ENCODE measurements around the gene TPK1.
A peak's percentile ranks its signal among the peaks of the same experiment; 100 is the strongest.

DNA sequence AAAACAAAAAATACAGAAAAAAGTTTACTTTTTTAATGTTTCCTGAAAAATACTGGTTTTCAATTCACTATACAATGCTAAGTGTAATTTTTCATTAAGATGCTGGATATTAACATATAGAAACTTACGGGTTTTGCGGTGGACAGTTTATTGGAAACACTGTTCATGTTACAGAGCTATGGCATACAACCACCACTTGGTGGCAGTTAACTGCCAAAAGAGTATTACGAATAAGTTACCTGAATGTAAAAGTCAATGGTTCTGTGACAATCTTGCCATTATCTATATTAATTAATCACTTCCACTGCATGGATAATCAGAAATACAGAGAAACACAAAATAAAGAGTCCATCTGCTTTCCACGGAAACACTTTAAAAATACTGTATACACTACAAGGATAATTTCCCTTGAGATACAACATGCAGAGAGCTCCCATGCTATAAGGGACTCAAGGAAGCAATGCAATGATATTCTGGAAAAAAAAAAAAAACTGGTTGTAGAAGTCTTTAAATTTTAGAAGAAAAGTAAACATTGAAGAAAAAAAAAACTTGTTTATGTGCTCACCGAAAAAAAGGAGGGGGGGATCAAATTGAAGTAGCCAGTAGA, 97.0 kb downstream of the TPK1 start:
- TF ChIP-seq, protein P1, sequence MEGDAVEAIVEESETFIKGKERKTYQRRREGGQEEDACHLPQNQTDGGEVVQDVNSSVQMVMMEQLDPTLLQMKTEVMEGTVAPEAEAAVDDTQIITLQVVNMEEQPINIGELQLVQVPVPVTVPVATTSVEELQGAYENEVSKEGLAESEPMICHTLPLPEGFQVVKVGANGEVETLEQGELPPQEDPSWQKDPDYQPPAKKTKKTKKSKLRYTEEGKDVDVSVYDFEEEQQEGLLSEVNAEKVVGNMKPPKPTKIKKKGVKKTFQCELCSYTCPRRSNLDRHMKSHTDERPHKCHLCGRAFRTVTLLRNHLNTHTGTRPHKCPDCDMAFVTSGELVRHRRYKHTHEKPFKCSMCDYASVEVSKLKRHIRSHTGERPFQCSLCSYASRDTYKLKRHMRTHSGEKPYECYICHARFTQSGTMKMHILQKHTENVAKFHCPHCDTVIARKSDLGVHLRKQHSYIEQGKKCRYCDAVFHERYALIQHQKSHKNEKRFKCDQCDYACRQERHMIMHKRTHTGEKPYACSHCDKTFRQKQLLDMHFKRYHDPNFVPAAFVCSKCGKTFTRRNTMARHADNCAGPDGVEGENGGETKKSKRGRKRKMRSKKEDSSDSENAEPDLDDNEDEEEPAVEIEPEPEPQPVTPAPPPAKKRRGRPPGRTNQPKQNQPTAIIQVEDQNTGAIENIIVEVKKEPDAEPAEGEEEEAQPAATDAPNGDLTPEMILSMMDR (IDR thresholded peaks at IDR 0.05): peak in 3 of 4 experiments; percentile 13 to 61 (median 52)
- TF ChIP-seq POLR2A (IDR thresholded peaks at IDR 0.05): no peak
